Tibial nerve (tissue), 4 donors: ENCODE measurements around the gene RBPJL.
"Not testable (repeated sequence)": the region's sequence is repeated elsewhere in the genome, so short reads cannot be mapped to it uniquely, and the experiment has no call there.

ENCODE experiments used
- CTCF ChIP-seq, 5 experiments: fragments of 200-600 bp in 3 of 5; fragments of 450-650 bp in 2 of 5; sonication (generic) in 3 of 5; IDR thresholded peaks; one replicate each; pipeline ENCODE4 v1.5.1; 2016 to 2019; ENCODE audit warnings: antibody characterized with exemption in 5 of 5, mild to moderate bottlenecking in 3 of 5, moderate library complexity in 2 of 5
- EP300 ChIP-seq, 2 donors: sonication (generic); formaldehyde crosslinking; IDR thresholded peaks; one replicate each; pipeline ENCODE4 v1.6.1; 2017; ENCODE audit warnings: antibody characterized with exemption in 2 of 2, mild to moderate bottlenecking in 1 of 2
- POLR2A ChIP-seq, 2 donors: fragments of 450-650 bp; IDR thresholded peaks; one replicate each; pipeline ENCODE4 v1.6.1; 2017; ENCODE audit warnings: antibody characterized with exemption in 2 of 2, mild to moderate bottlenecking in 2 of 2, moderate library complexity in 2 of 2

GRCh38 chr20:45350795-45351194 lies 44.2 kb downstream of the RBPJL start:
- TF ChIP-seq CTCF, POLR2A, EP300 (IDR thresholded peaks at IDR 0.05): not testable (repeated sequence)
